ENCODE data around the gene USO1. TPM values are rescaled to one million over a fixed set of nuclear protein-coding genes. Genes with fewer than 3 reads are reported as not detected.
"Not testable (repeated sequence)": the region's sequence is repeated elsewhere in the genome, so short reads cannot be mapped to it uniquely, and the experiment has no call there.

Gene USO1
- total RNA-seq, 1 experiment from 2014 or later = 33.9 TPM

DNA sequence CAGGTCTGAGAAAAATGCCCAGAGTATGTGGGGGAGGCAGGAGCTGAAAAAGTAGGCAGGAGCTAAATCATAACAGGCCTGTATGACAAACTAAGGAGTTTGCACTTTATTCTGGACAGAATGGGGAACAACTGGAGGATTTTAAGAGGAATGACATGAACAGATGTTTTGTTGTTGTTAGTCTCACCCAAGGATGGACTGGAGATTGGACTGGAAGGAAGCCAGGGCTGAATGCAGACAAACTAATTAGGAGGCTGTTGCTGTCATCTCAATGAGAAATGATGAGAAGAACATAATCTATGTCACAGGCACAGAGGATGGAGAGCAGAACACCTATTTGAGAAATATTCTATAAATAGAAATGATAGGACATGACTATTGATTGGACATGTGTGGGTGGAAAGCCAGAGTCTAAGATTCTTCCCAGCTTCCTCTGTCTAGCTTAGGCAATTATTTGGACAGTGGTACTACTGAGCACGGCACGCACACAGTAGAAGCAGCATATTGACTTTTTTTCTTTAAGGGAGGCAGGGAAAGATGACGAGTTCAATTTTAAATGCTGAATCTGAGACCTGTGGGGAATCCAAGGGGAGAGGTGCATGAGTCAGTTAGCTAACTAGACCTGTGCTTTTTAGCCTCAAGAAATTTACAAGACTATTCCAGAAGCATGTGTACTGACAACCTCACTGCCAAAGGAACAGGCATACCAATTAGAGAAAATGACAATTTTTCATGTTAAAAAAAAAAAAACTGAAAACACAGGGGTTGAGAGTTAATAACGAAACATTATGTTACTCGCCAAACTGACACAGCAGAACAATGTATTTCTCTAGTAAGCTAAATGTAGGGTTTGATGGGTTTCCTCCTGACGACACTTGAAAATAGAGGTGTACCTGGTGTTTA lies 963 bp upstream of the USO1 start:
- peaks cover 38% of the 10 kb centered on the region for H3K4me1 ChIP-seq (replicated peaks; ENCODE audit: insufficient read depth)
- TSS peak; percentile 64 for BruUV-seq (replicated peaks)

DNA sequence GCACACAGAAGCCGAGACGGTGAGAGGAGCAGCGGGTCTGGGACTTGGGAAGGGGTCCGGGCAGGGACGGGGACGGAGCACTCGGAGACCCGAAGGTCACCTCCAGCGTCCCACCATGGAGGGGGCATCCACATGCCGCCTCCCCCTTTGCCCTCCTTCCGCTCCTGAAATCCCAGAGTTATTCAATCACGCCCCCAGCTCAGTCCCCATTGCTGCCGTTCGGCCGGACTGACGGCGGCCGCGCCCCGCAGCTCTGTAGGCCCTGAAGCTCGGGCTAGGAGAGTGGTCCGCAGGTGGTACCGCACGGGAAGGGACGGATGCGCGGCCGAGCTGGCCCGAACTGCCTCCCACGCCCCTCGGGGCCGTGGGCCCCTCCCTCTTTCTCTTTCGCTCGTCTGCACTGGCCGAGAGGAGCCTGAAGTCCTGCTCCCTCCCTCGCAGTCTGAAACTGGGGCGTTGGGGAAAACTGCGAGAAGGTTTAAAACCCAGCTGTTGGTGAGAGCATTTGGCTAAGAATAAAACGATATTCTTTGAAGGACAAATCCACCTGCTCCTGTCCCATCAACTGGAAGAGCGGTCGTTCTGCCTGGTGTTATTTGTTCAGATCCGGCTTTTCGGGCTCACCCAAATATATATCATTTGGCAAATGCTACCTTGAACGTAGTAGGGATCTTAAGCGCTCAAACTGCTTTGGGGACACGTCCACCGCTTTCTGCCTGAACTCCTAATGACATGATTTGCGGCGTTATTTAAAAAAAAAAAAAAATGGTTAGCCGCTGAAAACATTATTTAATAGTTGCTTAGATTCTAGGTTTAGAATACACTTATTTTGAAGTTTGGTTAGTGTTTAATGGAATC lies 719 bp downstream of the USO1 start:
- peaks cover 38% of the 10 kb centered on the region for H3K4me1 ChIP-seq (replicated peaks; ENCODE audit: insufficient read depth)
- H3K36me3 ChIP-seq (ENCODE audit: low read depth) = no peaks in the 10 kb centered on the region
- no peaks in the 10 kb centered on the region for H3K27me3 ChIP-seq (ENCODE audit: insufficient read depth, low read depth)
- ChIA-PET CTCF (interaction anchor here (1.2 kb wide), 1 partner anchor 51 kb away, joined by 4 read pairs; no protein-coding TSS in a partner anchor), POLR2A (ENCODE audit: unreplicated experiment) (interaction anchor here (0.6 to 1.0 kb wide), 8 partner anchors 12 to 240 kb away, joined by 3 to 6 read pairs (median 4); no protein-coding TSS in a partner anchor)
- peaks cover 70% of the 10 kb centered on the region for H3K79me2 ChIP-seq (ENCODE audit: low read depth)
- no peaks in the 10 kb centered on the region; the same call in 1 of the 2 replicates for H4K20me1 ChIP-seq (ENCODE audit: insufficient read depth)
- H3K4me3 ChIP-seq = peak overlapping the region; percentile 69
- no peaks in the 10 kb centered on the region for H3K9me3 ChIP-seq (ENCODE audit: insufficient read depth, low read depth)
- no peaks in the 10 kb centered on the region for H3K9me2 ChIP-seq (ENCODE audit: insufficient read depth)
- H2AFZ ChIP-seq = peak overlapping the region; percentile 74
- peak overlapping the region; percentile 80 for H3K4me2 ChIP-seq
- peak; percentile 54 to 56 for DNase-seq
- TF ChIP-seq EZH2 (IDR thresholded peaks at IDR 0.05; ENCODE audit: low read depth) = no peak
- TF ChIP-seq, protein P1, sequence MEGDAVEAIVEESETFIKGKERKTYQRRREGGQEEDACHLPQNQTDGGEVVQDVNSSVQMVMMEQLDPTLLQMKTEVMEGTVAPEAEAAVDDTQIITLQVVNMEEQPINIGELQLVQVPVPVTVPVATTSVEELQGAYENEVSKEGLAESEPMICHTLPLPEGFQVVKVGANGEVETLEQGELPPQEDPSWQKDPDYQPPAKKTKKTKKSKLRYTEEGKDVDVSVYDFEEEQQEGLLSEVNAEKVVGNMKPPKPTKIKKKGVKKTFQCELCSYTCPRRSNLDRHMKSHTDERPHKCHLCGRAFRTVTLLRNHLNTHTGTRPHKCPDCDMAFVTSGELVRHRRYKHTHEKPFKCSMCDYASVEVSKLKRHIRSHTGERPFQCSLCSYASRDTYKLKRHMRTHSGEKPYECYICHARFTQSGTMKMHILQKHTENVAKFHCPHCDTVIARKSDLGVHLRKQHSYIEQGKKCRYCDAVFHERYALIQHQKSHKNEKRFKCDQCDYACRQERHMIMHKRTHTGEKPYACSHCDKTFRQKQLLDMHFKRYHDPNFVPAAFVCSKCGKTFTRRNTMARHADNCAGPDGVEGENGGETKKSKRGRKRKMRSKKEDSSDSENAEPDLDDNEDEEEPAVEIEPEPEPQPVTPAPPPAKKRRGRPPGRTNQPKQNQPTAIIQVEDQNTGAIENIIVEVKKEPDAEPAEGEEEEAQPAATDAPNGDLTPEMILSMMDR (conservative IDR thresholded peaks at IDR 0.05) = no peak
- peaks cover 7% of the 10 kb centered on the region for H3F3A ChIP-seq (ENCODE audit: insufficient read depth, low read depth)
- intact Hi-C loops (cut with micrococcal nuclease; ENCODE audit: unreplicated experiment) = loop anchor here (1.0 kb wide), 1 partner anchor 52 kb away; the partner anchor contains the start of gene G3BP2
- peak overlapping the region; percentile 88 for H3K27ac ChIP-seq
- BruUV-seq (replicated peaks) = TSS peak; percentile 58

More for the DNA sequence above, 963 bp upstream of the USO1 start:
- peaks cover 7% of the 10 kb centered on the region for H3F3A ChIP-seq (ENCODE audit: insufficient read depth, low read depth)
- peak overlapping the region; percentile 73 for H2AFZ ChIP-seq
- H3K79me2 ChIP-seq (ENCODE audit: low read depth) = peaks cover 55% of the 10 kb centered on the region
- peak overlapping the region; percentile 88 for H3K27ac ChIP-seq
- ChIA-PET CTCF (interaction anchor here (0.7 to 1.2 kb wide), 2 partner anchors 49 to 68 kb away, joined by 3 to 4 read pairs; no protein-coding TSS in a partner anchor), POLR2A (ENCODE audit: unreplicated experiment) (interaction anchor here (0.5 to 1.0 kb wide), 8 partner anchors 22 to 209 kb away, joined by 3 to 7 read pairs (median 4); partner anchors contain the start of genes CDKL2 and THAP6)
- peak overlapping the region; percentile 92 for H3K4me2 ChIP-seq
- peak overlapping the region; percentile 69 for H3K4me3 ChIP-seq
- H4K20me1 ChIP-seq (ENCODE audit: insufficient read depth) = no peaks in the 10 kb centered on the region; the same call in 1 of the 2 replicates
- no peaks in the 10 kb centered on the region for H3K9me3 ChIP-seq (ENCODE audit: insufficient read depth, low read depth)
- no peaks in the 10 kb centered on the region for H3K9me2 ChIP-seq (ENCODE audit: insufficient read depth)
- intact Hi-C loops (cut with micrococcal nuclease; ENCODE audit: unreplicated experiment) = loop anchor here (1.0 kb wide), 1 partner anchor 50 kb away; the partner anchor contains the start of gene G3BP2
- DNase-seq = peak in 1 of 2 experiments; percentile 37
- no peaks in the 10 kb centered on the region for H3K27me3 ChIP-seq (ENCODE audit: insufficient read depth, low read depth)
- H3K36me3 ChIP-seq (ENCODE audit: low read depth) = no peaks in the 10 kb centered on the region
- no peak for TF ChIP-seq EZH2 (IDR thresholded peaks at IDR 0.05; ENCODE audit: low read depth)
- TF ChIP-seq, protein P1 (conservative IDR thresholded peaks at IDR 0.05) = no peak

DNA sequence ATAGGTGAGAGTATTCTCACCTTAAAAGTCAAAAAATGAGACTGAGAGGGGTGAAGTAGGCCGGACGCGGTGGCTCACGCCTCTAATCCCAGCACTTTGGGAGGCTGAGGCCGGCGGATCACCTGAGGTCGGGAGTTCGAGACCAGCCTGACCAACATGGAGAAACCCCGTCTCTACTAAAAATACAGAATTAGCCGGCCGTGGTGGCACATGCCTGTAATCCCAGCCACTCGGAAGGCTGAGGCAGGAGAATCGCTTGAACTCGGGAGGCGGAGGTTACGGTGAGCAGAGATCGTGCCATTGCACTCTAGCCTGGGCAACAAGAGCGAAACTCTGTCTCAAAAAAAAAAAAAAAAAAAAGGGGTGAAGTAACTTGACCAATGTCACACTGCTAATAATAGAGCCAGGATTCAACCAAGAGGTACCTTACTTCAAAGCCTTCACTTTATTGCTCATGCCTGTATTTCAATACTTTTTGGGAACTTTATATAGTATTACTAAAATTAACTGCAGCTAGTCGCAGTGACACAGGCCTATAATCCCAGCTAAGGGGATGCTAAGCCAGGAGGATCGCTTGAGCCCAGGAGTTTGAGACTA lies 1.7 kb downstream of the USO1 start:
- intact Hi-C loops (cut with micrococcal nuclease; ENCODE audit: unreplicated experiment); H3K27me3 ChIP-seq (ENCODE audit: insufficient read depth, low read depth); H3K36me3 ChIP-seq (ENCODE audit: low read depth); H2AFZ ChIP-seq; DNase-seq; H3K9me3 ChIP-seq (ENCODE audit: insufficient read depth, low read depth); CTCF ChIA-PET; H4K20me1 ChIP-seq (ENCODE audit: insufficient read depth); H3K9me2 ChIP-seq (ENCODE audit: insufficient read depth); BruUV-seq (replicated peaks); H3F3A ChIP-seq (ENCODE audit: insufficient read depth, low read depth): not testable (repeated sequence)
- POLR2A ChIA-PET (ENCODE audit: unreplicated experiment) = interaction anchor here (0.9 kb wide), 1 partner anchor 11 kb away, joined by 6 read pairs; no protein-coding TSS in a partner anchor
- peak overlapping the region; percentile 80 for H3K4me2 ChIP-seq
- peaks cover 38% of the 10 kb centered on the region for H3K4me1 ChIP-seq (replicated peaks; ENCODE audit: insufficient read depth)
- H3K79me2 ChIP-seq (ENCODE audit: low read depth) = peaks cover 73% of the 10 kb centered on the region
- H3K4me3 ChIP-seq = peak overlapping the region; percentile 69
- H3K27ac ChIP-seq = peak overlapping the region; percentile 88; the same call in 1 of the 2 replicates

Measured in PC-9 (cell line).